Neural cell (in vitro differentiated cells): ENCODE results near the gene GNAS-AS1.

Source experiments
- EZH2 ChIP-seq: fragments of 200-600, 300-800 bp; shearing (Covaris generic), sonication (generic); IDR thresholded peaks from 2 replicates; pipeline ENCODE4 v1.6.1; 2014; ENCODE audit warnings: antibody characterized with exemption, low read length, borderline replicate concordance, mild to moderate bottlenecking; ENCODE audit not compliant: insufficient read depth, poor library complexity, severe bottlenecking
- POLR2AphosphoS5 ChIP-seq: IDR thresholded peaks from 2 replicates; pipeline ENCODE4 v1.6.1; 2012
- RAD21 ChIP-seq: fragments of 450-650 bp; conservative IDR thresholded peaks from 2 replicates; pipeline ENCODE4 v1.6.1; 2014; ENCODE audit warnings: antibody characterized with exemption, mild to moderate bottlenecking, moderate library complexity
- TAF1 ChIP-seq: IDR thresholded peaks from 2 replicates; pipeline ENCODE4 v1.6.1; 2012; ENCODE audit warnings: low read depth
- TF ChIP-seq, protein P1 (sequence below): fragments of 450-650 bp; IDR thresholded peaks from 2 replicates; pipeline ENCODE4 v1.5.1; 2014; ENCODE audit warnings: antibody characterized with exemption, mild to moderate bottlenecking, moderate library complexity; ENCODE audit not compliant: poor library complexity, severe bottlenecking

DNA sequence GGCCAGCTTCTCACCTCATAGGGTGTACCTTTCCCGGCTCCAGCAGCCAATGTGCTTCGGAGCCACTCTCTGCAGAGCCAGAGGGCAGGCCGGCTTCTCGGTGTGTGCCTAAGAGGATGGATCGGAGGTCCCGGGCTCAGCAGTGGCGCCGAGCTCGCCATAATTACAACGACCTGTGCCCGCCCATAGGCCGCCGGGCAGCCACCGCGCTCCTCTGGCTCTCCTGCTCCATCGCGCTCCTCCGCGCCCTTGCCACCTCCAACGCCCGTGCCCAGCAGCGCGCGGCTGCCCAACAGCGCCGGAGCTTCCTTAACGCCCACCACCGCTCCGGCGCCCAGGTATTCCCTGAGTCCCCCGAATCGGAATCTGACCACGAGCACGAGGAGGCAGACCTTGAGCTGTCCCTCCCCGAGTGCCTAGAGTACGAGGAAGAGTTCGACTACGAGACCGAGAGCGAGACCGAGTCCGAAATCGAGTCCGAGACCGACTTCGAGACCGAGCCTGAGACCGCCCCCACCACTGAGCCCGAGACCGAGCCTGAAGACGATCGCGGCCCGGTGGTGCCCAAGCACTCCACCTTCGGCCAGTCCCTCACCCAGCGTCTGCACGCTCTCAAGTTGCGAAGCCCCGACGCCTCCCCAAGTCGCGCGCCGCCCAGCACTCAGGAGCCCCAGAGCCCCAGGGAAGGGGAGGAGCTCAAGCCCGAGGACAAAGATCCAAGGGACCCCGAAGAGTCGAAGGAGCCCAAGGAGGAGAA lies 10.5 kb downstream of the GNAS-AS1 start:
- TF ChIP-seq, protein P1, sequence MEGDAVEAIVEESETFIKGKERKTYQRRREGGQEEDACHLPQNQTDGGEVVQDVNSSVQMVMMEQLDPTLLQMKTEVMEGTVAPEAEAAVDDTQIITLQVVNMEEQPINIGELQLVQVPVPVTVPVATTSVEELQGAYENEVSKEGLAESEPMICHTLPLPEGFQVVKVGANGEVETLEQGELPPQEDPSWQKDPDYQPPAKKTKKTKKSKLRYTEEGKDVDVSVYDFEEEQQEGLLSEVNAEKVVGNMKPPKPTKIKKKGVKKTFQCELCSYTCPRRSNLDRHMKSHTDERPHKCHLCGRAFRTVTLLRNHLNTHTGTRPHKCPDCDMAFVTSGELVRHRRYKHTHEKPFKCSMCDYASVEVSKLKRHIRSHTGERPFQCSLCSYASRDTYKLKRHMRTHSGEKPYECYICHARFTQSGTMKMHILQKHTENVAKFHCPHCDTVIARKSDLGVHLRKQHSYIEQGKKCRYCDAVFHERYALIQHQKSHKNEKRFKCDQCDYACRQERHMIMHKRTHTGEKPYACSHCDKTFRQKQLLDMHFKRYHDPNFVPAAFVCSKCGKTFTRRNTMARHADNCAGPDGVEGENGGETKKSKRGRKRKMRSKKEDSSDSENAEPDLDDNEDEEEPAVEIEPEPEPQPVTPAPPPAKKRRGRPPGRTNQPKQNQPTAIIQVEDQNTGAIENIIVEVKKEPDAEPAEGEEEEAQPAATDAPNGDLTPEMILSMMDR, result no peak
- TF ChIP-seq RAD21 (no peak), POLR2AphosphoS5 (no peak), TAF1 (no peak), EZH2 (peak; percentile 73)
